ENCODE results near the gene SERPINE2.
"Not testable (repeated sequence)": the region's sequence is repeated elsewhere in the genome, so short reads cannot be mapped to it uniquely, and the experiment has no call there.

SERPINE2 gene

GRCh38 chr2:224016963-224017362, 22.1 kb downstream of the SERPINE2 start:
- FAIRE-seq (no peak), DNase-seq (ENCODE audit: low spot score) (no peak)

- FAIRE-seq: no peak
Observed at GRCh38 chr2:224014336-224014735, 24.8 kb downstream of the SERPINE2 start.

GRCh38 chr2:224011837-224012236, 27.2 kb downstream of the SERPINE2 start:
- FAIRE-seq (no peak), DNase-seq (ENCODE audit: low spot score) (no peak)

More at GRCh38 chr2:224014336-224014735, 24.8 kb downstream of the SERPINE2 start:
- DNase-seq (ENCODE audit: low spot score): no peak

GRCh38 chr2:224009605-224010315, 29.3 kb downstream of the SERPINE2 start:
- DNase-seq (ENCODE audit: low spot score): no peak
- no peak for FAIRE-seq

GRCh38 chr2:224008702-224009261, 30.3 kb downstream of the SERPINE2 start:
- DNase-seq (ENCODE audit: low spot score) (no peak), FAIRE-seq (no peak)

GRCh38 chr2:224004105-224004695, 34.9 kb downstream of the SERPINE2 start:
- DNase-seq (ENCODE audit: low spot score): no peak
- no peak for FAIRE-seq

- FAIRE-seq; DNase-seq (ENCODE audit: low spot score): not testable (repeated sequence)
Observed at GRCh38 chr2:224000662-224001061, 38.4 kb downstream of the SERPINE2 start.

- DNase-seq (ENCODE audit: low spot score) (no peak), FAIRE-seq (no peak)
Observed at GRCh38 chr2:223999862-224000261, 39.2 kb downstream of the SERPINE2 start.

- no peak for DNase-seq (ENCODE audit: low spot score)
- FAIRE-seq: no peak
Observed at GRCh38 chr2:223998948-223999347, 40.1 kb downstream of the SERPINE2 start.

- FAIRE-seq (no peak), DNase-seq (ENCODE audit: low spot score) (no peak)
Observed at GRCh38 chr2:223997938-223998337, 41.1 kb downstream of the SERPINE2 start.

GRCh38 chr2:223996391-223996790, 42.7 kb downstream of the SERPINE2 start:
- FAIRE-seq (no peak), DNase-seq (ENCODE audit: low spot score) (no peak)

GRCh38 chr2:223995569-223995968, 43.5 kb downstream of the SERPINE2 start:
- no peak for FAIRE-seq

GRCh38 chr2:223994562-223995162, 44.4 kb downstream of the SERPINE2 start:
- FAIRE-seq: no peak
- no peak for DNase-seq (ENCODE audit: low spot score)

More at GRCh38 chr2:223995569-223995968, 43.5 kb downstream of the SERPINE2 start:
- DNase-seq (ENCODE audit: low spot score): peak; percentile 37

- DNase-seq (ENCODE audit: low spot score) (peak; percentile 70), FAIRE-seq (peak; percentile 82)
Observed at GRCh38 chr2:223993634-223994232, 45.4 kb downstream of the SERPINE2 start.

GRCh38 chr2:223991611-223992010, 47.5 kb downstream of the SERPINE2 start:
- DNase-seq (ENCODE audit: low spot score) (no peak), FAIRE-seq (no peak)

- FAIRE-seq (no peak), DNase-seq (ENCODE audit: low spot score) (no peak)
Observed at GRCh38 chr2:223989856-223990232, 49.2 kb downstream of the SERPINE2 start.

- DNase-seq (ENCODE audit: low spot score) (no peak), FAIRE-seq (no peak)
Observed at GRCh38 chr2:223989206-223989855, 49.8 kb downstream of the SERPINE2 start.

GRCh38 chr2:223981241-223981640, 57.8 kb downstream of the SERPINE2 start:
- DNase-seq (ENCODE audit: low spot score) (no peak), FAIRE-seq (no peak)

- FAIRE-seq (no peak), DNase-seq (ENCODE audit: low spot score) (no peak)
Observed at GRCh38 chr2:223980803-223981202, 58.3 kb downstream of the SERPINE2 start.

GRCh38 chr2:223980397-223980735, 58.7 kb downstream of the SERPINE2 start:
- DNase-seq (ENCODE audit: low spot score) (no peak), FAIRE-seq (no peak)

GRCh38 chr2:223979730-223980396, 59.2 kb downstream of the SERPINE2 start:
- no peak for DNase-seq (ENCODE audit: low spot score)
- FAIRE-seq: no peak
